A673 (cell line): ENCODE measurements around the gene FBXW8.

Source experiments
- CTCF ChIP-seq: fragments of 300-800, 200-600 bp; sonication (generic); conservative IDR thresholded peaks from 2 replicates; pipeline ENCODE4 v1.5.1; 2017; ENCODE audit warnings: low read depth, mild to moderate bottlenecking, antibody characterized with exemption, low read length, moderate library complexity, mixed read lengths
- EZH2 ChIP-seq: fragments of 200-600 bp; sonication (generic); IDR thresholded peaks from 2 replicates; pipeline ENCODE4 v1.6.1; 2017; ENCODE audit warnings: borderline replicate concordance, low read depth, mild to moderate bottlenecking, mixed read lengths, antibody characterized with exemption, low read length; ENCODE audit not compliant: poor library complexity, severe bottlenecking

GRCh38 chr12:116996621-116997020, 85.9 kb downstream of the FBXW8 start:
- no peak for TF ChIP-seq CTCF
- TF ChIP-seq EZH2: no peak
